Osteocyte (in vitro differentiated cells): ENCODE results near the gene KIAA0408. TPM values are rescaled to one million over a fixed set of nuclear protein-coding genes. Genes with fewer than 3 reads are reported as not detected.

Source experiments
- DNase-seq: peaks from one replicate; pipeline ENCODE4 v3.0.0; 2021; ENCODE audit warnings: mixed read lengths; ENCODE audit not compliant: unreplicated experiment; ENCODE audit errors: extremely low spot score
- H3K27ac Mint-ChIP-seq: one replicate; pipeline ENCODE4 v1.8.0; 2021; ENCODE audit warnings: mild to moderate bottlenecking, mixed read lengths; ENCODE audit not compliant: unreplicated experiment
- H3K27me3 Mint-ChIP-seq: one replicate; pipeline ENCODE4 v1.8.0; 2021; ENCODE audit warnings: mixed read lengths; ENCODE audit not compliant: unreplicated experiment
- H3K36me3 Mint-ChIP-seq: one replicate; pipeline ENCODE4 v1.8.0; 2021; ENCODE audit warnings: mixed read lengths; ENCODE audit not compliant: unreplicated experiment
- H3K4me1 Mint-ChIP-seq: one replicate; pipeline ENCODE4 v1.8.0; 2021; ENCODE audit warnings: mixed read lengths; ENCODE audit not compliant: unreplicated experiment
- H3K4me3 Mint-ChIP-seq: one replicate; pipeline ENCODE4 v1.8.0; 2021; ENCODE audit warnings: mild to moderate bottlenecking, moderate library complexity, mixed read lengths; ENCODE audit not compliant: unreplicated experiment
- H3K9me3 Mint-ChIP-seq: one replicate; pipeline ENCODE4 v1.8.0; 2021; ENCODE audit warnings: mixed read lengths; ENCODE audit not compliant: unreplicated experiment
- CTCF ChIP-seq: fragments of 200-600 bp; sonication (generic); IDR thresholded peaks from 2 replicates; pipeline ENCODE4 v1.5.0; 2021; ENCODE audit warnings: antibody characterized with exemption, mild to moderate bottlenecking, moderate library complexity
- long read RNA-seq: library from polyadenylated mRNA; unstranded; transcript quantifications from one replicate; pipeline ENCODE4 v2.0.0, GENCODE V29; 2021
- total RNA-seq: library from RNA; stranded (reverse); gene quantifications from 2 replicates; pipeline ENCODE4 v1.2.1, GENCODE V29; 2021

KIAA0408 gene
- total RNA-seq: 0.27 TPM in 1 of 2 replicates, not detected in the other
- long read RNA-seq: 0 reads

GRCh38 chr6:127459231-127459641 lies at the start of gene KIAA0408:
KIAA0408 (minus strand) TSS chr6:127459389; CDS start chr6:127453981, 5,408 bp downstream.
- TF ChIP-seq CTCF: no peak
- no peak for DNase-seq
- H3K4me3 Mint-ChIP-seq: no peak within 1 kb of the TSS
- no peak within 1 kb of the TSS for H3K27ac Mint-ChIP-seq
- no peaks in the 10 kb centered on the region for H3K27me3 Mint-ChIP-seq
- H3K4me1 Mint-ChIP-seq: peaks cover 16% of the 10 kb centered on the region
- no peaks in the 10 kb centered on the region for H3K36me3 Mint-ChIP-seq
- H3K9me3 Mint-ChIP-seq: no peaks in the 10 kb centered on the region

DNA sequence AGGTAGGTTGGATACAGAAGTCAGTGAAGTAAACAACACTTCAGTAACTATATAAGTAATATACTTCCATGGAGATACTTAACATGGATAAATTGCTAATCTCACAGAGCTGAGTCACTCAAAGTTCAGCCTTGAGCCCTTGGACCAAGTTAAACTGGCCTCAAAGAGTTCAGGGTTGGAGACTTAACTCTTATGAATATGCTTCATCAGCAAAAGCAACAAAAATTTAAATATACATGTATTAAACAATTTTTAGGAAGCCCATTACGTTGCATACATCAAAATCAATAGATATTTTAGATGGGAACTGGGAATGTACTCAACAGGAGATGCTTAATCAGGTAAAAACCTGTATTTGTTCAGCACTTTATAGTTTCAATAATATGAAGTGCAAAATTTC lies 47.7 kb upstream of the KIAA0408 start:
- DNase-seq: no peak
- no peak overlapping the region for H3K27ac Mint-ChIP-seq

GRCh38 chr6:127503022-127503421 lies 43.8 kb upstream of the KIAA0408 start:
- H3K36me3 Mint-ChIP-seq: no peaks in the 10 kb centered on the region

More for the DNA sequence above, 47.7 kb upstream of the KIAA0408 start:
- TF ChIP-seq CTCF: no peak
- H3K4me1 Mint-ChIP-seq: no peaks in the 10 kb centered on the region
- no peak overlapping the region for H3K4me3 Mint-ChIP-seq
- H3K36me3 Mint-ChIP-seq: no peaks in the 10 kb centered on the region
- H3K27me3 Mint-ChIP-seq: no peaks in the 10 kb centered on the region
- no peaks in the 10 kb centered on the region for H3K9me3 Mint-ChIP-seq

GRCh38 chr6:127497410-127497809 lies 38.2 kb upstream of the KIAA0408 start:
- H3K4me1 Mint-ChIP-seq: no peaks in the 10 kb centered on the region
- H3K36me3 Mint-ChIP-seq: no peaks in the 10 kb centered on the region
- no peak for TF ChIP-seq CTCF
- H3K4me3 Mint-ChIP-seq: no peak overlapping the region
- no peaks in the 10 kb centered on the region for H3K9me3 Mint-ChIP-seq
- H3K27me3 Mint-ChIP-seq: peaks cover 4% of the 10 kb centered on the region
- DNase-seq: no peak
- no peak overlapping the region for H3K27ac Mint-ChIP-seq

More at GRCh38 chr6:127503022-127503421, 43.8 kb upstream of the KIAA0408 start:
- no peak for DNase-seq
- peaks cover 4% of the 10 kb centered on the region for H3K27me3 Mint-ChIP-seq
- H3K4me3 Mint-ChIP-seq: no peak overlapping the region
- no peak for TF ChIP-seq CTCF
- H3K27ac Mint-ChIP-seq: no peak overlapping the region
- no peaks in the 10 kb centered on the region for H3K4me1 Mint-ChIP-seq
- H3K9me3 Mint-ChIP-seq: no peaks in the 10 kb centered on the region

GRCh38 chr6:127496471-127496870 lies 37.3 kb upstream of the KIAA0408 start:
- TF ChIP-seq CTCF: no peak
- Mint-ChIP-seq H3K4me1 (no peaks in the 10 kb centered on the region), H3K27ac (no peak overlapping the region), H3K4me3 (no peak overlapping the region), H3K36me3 (no peaks in the 10 kb centered on the region), H3K9me3 (no peaks in the 10 kb centered on the region), H3K27me3 (peaks cover 4% of the 10 kb centered on the region)
- no peak for DNase-seq
